Stomach (tissue), 4 donors: ENCODE results near the gene NDOR1.
"Not testable (repeated sequence)": the region's sequence is repeated elsewhere in the genome, so short reads cannot be mapped to it uniquely, and the experiment has no call there.

Experiments used
- POLR2A ChIP-seq, 4 donors: fragments of 450-650 bp; IDR thresholded peaks; one replicate each; pipeline ENCODE4 v1.6.1; 2016; ENCODE audit warnings: antibody characterized with exemption in 4 of 4, control low read depth in 2 of 4, mild to moderate bottlenecking in 1 of 4, moderate library complexity in 1 of 4
- TF ChIP-seq, protein P1 (sequence below), 7 experiments: fragments of 450-650 bp in 4 of 7; fragments of 200-600 bp in 3 of 7; sonication (generic) in 3 of 7; IDR thresholded peaks; one replicate each; pipeline ENCODE4 v1.5.1; 2016 to 2019; ENCODE audit warnings: antibody characterized with exemption in 7 of 7, control low read depth in 2 of 7, mild to moderate bottlenecking in 1 of 7

GRCh38 chr9:137243266-137243625 lies 37.7 kb downstream of the NDOR1 start:
- not testable (repeated sequence) for TF ChIP-seq POLR2A (IDR thresholded peaks at IDR 0.05)
- TF ChIP-seq, protein P1, sequence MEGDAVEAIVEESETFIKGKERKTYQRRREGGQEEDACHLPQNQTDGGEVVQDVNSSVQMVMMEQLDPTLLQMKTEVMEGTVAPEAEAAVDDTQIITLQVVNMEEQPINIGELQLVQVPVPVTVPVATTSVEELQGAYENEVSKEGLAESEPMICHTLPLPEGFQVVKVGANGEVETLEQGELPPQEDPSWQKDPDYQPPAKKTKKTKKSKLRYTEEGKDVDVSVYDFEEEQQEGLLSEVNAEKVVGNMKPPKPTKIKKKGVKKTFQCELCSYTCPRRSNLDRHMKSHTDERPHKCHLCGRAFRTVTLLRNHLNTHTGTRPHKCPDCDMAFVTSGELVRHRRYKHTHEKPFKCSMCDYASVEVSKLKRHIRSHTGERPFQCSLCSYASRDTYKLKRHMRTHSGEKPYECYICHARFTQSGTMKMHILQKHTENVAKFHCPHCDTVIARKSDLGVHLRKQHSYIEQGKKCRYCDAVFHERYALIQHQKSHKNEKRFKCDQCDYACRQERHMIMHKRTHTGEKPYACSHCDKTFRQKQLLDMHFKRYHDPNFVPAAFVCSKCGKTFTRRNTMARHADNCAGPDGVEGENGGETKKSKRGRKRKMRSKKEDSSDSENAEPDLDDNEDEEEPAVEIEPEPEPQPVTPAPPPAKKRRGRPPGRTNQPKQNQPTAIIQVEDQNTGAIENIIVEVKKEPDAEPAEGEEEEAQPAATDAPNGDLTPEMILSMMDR (IDR thresholded peaks at IDR 0.05) = not testable (repeated sequence)
